Measurements from ENCODE around the gene RXFP2.

RXFP2 gene

DNA sequence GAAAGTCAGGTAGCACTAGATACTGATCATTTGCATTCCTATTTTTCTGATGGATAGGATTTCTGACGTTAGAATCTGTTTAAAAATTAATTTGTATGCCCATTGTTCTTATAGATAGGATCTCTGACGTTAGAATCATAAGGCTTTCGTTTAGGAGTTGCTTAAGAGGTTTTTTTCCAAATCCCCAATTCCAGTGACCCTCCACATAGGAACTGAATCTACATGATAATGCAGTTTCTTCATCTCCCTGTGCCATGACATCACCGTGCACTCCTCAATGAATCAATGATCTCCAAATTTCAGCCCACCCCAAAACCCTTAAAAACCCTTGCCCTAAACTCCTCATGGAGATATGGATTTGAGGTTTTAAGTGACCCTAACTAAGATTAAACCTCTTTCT is 87.2 kb downstream of the RXFP2 start:
- DNase-seq (ENCODE audit: low read depth in 2 of 2) = no peak

DNA sequence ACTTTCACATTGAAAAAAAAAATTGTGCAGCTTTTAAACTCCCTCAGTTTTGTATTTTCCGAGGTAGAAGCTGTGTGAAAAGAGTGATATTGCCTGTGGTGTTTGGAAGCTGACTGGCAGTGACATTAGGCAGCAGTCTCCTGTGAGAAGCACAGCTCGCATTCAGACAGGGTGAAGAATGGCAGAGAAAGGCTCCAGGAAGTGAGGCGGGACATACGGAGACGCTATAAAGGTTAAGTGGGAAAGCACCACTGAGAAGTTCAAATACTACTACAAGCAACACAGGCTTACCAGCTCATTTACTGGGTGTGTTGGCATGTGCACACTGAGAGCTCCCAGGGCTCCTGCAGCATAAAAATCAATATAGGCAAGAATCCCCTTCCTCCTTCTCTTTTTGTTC is 88.4 kb downstream of the RXFP2 start:
- no peak for DNase-seq (ENCODE audit: low read depth in 2 of 2)

DNA sequence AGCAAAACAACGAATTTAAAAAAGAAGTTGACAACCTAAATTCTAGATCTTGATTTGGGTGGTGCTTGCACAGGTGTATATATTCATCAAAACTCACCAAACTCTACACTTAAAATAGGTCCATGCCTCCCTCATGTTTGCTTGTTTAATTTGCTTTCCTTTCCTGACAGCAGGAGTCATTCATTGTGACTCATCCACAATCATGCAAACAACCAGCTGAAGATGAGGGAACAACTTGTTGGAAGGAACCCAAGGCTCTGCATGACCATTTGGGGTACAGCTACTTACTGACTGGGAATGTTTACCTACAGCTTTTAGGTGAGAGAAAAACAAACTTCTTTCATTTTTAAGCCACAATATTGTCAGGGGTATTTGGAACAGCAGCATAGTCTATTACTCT is 96.6 kb downstream of the RXFP2 start:
- no peak for DNase-seq (ENCODE audit: low read depth in 2 of 2)

DNA sequence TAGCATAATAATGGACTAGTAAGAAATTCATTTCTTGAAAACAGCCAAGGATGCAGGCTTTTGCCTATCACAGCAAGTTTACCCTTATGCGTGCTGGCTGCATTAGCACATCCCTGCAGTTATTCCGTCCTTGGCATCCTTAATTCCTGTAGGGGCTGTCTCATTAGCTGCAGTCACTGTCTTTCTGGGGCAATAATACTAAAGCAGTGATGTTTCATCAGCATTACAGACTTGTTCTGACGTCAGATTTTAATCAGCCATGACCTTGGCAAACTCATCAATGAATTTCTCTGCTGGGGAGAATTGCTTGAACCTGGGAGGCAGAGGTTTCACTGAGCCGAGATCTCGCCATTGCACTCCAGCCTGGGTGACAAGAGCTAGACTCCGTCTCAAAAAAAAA is 103.7 kb downstream of the RXFP2 start:
- no peak for DNase-seq (ENCODE audit: low read depth in 2 of 2)

DNA sequence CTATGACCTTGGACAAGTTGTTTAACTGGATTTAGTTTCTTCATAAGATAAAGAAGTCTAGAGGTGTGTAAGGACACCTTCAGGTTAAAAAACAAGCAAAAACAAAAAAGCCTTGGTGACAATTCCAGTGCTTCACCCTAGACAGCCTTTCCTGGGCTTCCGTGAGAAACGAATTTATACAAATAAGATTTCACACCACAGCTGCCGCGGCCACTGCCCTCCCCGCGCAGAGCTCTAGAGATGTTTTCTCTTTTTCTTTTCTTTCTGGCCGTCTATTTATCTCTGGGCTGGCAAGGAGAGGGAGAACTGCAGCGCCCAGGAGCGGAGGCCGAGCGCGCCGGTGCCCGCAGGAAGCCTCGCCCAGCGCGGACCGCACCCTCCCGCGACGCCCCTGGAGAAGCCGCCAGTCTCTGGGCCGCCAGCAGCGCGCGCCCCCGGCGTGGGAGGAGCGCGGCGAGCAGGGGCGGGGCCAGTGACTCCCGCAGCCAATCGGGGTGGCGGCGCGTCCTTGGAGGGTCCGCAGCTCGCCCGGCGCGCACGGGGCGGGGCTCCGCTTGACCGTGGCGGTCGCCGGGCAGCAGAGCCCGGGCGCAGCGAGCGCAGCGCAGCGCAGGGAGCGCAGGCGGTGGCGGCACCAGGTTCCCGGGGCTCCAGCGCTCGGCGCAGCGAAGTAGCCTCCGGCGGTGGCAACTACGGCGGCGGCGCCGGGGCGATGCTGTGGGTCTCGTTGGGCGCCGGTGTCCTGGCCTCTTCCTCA is 107.0 kb downstream of the RXFP2 start:
- peak; percentile 26 to 52 for DNase-seq (ENCODE audit: low read depth in 2 of 2)

DNA sequence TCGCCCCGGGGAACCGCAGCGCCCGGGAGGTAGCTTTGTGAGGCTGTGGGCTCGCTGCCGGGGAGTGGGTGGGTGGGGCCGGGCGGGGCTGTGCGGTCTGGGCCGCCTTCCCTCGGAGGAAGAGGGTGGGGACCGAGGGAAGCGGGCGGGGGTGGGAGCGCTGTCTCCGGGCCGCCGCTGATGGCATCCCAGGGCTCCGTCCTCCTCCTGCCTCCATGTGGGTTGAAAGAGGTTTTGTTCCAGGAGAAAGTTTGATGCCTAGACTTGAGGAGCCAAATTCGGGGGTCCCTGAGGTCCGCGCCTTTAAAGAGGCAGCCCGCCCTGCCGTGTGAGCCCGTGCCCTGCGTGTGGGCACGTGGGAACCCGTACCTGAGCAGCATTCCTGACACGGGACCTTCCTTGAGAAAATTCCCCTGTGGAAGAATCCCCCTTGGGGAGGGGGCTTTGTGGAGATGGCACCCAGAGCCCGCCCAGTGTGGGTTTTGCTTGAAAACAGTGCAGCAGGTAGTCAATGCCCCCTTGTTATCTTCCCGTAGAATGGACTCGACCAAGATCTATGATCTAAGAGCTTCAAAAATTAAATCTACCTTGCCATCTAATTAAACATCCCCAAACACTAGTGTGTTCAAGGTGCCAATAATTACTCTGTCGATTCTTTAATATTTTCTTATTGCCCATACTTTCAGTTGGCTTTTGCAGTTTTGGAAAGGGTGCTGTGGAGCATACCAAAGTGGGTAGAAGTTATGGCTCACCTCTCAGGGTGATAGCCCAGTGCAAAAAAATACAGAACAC is 107.8 kb downstream of the RXFP2 start:
- no peak for DNase-seq (ENCODE audit: low read depth in 2 of 2)

DNA sequence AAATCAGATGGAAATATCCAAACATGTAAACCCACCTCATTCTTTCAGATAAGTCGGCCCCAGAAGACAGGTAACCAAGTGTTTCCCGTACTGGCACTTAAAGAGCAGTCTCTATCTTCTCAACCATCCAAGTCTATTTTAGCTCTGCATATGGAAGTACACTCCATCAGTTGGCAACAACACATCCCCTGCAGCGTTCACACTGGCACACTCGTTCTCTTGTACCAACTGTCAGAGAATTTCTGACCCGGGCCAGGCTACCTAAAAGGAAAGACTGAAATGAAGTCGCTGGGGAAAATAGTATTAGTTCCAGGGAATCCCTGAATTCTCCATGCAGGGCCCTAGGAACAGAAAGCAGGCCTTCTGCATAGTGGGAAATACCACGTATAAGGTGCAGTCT is 109.3 kb downstream of the RXFP2 start:
- DNase-seq (ENCODE audit: low read depth in 2 of 2) = no peak

DNA sequence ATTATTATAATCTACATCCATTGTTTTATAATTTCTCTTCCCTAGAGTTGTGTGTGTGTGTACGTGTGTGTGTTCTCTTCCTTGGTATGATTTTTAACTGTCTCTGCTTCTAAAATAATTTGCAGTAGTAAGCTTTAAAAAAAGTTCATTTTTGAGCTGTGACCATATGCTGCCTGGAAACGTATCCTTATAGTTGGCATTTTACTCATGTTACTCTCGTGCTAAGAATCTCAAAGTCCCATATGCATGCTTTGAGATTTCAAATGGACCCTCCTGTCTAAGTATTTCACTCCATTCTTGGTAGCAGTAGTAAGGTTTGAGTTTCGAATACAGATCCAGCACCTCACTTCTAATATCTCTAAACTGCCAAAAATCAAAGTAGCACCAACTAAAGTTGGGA is 109.9 kb downstream of the RXFP2 start:
- no peak for DNase-seq (ENCODE audit: low read depth in 2 of 2)

DNA sequence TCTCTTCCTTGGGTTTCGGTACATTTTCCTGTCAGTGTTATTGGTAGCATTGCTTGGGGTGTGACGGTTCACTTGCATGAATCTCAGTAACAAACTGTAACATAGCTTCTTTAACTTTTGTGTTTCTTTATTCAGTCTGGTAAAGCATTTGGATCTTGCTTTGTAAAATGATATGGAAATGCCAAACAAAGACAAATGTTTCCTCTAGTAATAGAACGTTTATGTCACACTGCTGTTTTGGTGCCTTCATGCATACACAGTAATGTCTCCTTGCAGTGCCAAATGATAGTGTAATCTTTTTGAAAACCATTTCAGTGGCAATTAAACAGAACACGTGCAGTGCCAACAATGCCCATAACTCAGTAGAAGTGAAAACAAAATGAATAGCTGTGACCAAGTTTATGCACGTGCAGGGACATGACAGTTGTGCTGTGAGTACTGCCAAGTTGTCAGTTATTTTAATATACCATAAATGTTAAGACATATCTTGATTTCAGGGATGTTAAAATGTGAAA is 110.8 kb downstream of the RXFP2 start:
- DNase-seq (ENCODE audit: low read depth in 2 of 2) = no peak

DNA sequence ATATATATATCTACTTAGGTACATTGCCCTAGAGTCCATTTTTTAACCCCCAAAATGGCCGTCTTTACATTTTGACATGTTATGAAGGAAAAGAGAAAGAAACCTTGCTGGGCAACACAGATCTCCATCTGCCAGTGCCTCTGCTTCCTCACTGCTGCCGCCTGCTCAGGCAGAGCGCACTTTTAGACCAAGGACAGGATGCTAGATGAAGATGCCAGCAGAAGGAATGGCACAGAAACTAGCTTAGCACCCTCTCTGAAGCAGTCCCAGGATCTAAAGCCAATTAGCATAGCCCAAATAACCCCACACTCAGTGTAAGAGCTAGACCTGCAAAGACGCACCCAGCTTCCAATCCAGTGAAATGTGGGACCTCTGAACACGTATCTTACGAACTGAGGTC is 111.9 kb downstream of the RXFP2 start:
- no peak for DNase-seq (ENCODE audit: low read depth in 2 of 2)

Data from stimulated activated CD4-positive, alpha-beta T cell treated with anti-CD3 and anti-CD28 coated beads, Interleukin-12 subunit alpha, Interleukin-12 subunit beta, amount 100 ng/mL, for 24 hours (primary cell).